Mesothelial cell of epicardium (in vitro differentiated cells): ENCODE measurements around the gene CLTC. TPM values are rescaled to one million over a fixed set of nuclear protein-coding genes. Genes with fewer than 3 reads are reported as not detected.

Experiments
- DNase-seq, 2 experiments: peaks; one replicate each; pipeline ENCODE4 v3.0.0; 2021; ENCODE audit warnings: low spot score in 2 of 2; ENCODE audit not compliant: unreplicated experiment in 2 of 2
- H3K27ac Mint-ChIP-seq: 2 replicates; pipeline ENCODE4 v1.8.0; 2021; ENCODE audit warnings: mixed read lengths
- H3K27me3 Mint-ChIP-seq: 2 replicates; pipeline ENCODE4 v1.8.0; 2021; ENCODE audit warnings: low read depth, mixed read lengths
- H3K36me3 Mint-ChIP-seq: 2 replicates; pipeline ENCODE4 v1.8.0; 2021; ENCODE audit warnings: mixed read lengths
- H3K4me1 Mint-ChIP-seq: 2 replicates; pipeline ENCODE4 v1.8.0; 2021; ENCODE audit warnings: mixed read lengths
- H3K4me3 Mint-ChIP-seq: 2 replicates; pipeline ENCODE4 v1.8.0; 2021; ENCODE audit warnings: mild to moderate bottlenecking, moderate library complexity, mixed read lengths
- H3K9me3 Mint-ChIP-seq: 2 replicates; pipeline ENCODE4 v1.8.0; 2021; ENCODE audit warnings: mixed read lengths
- total RNA-seq: library from RNA; stranded (reverse); gene quantifications from 3 replicates; pipeline ENCODE4 v1.2.1, GENCODE V29; 2021
- TF ChIP-seq, protein P1 (sequence below): fragments of 200-600 bp; sonication (generic); IDR thresholded peaks from one replicate; pipeline ENCODE4 v1.5.0; 2021; ENCODE audit warnings: antibody characterized with exemption; ENCODE audit not compliant: unreplicated experiment

CLTC gene
- total RNA-seq, 1 donor from 2014 or later, result 201 TPM

DNA sequence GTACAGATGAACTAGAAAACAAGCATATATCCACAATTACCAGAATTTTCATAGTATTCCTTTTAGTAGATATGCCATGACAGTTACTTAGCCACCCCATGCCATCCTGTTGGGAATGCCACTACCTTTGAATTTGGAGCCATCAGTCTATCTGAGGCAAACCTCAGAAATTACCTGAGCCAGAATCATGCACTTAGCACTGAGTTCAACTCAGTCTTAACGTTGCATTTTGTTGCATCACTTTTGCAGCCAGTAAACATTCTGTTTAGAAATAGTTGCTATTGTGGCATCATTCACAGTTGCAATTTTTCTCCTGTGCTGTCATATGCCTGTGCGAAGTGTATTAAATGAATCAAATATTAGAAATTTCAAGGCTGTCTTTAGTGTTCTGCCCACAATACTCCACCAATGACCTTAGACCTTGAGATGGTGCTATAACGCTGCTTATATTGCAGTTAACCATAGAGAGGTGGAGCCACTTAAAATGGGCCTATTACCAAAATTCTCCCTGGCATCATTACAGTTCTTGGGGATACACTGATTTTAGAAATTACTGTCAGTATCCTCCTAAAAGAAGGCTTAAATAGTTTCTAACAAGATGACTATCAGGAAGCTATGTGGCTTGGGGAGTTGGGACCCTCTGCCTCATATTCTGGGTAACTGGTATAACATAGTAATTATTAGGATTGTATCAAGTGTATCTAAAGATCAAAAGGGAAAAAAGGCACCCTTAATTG lies 76.4 kb downstream of the CLTC start:
- TF ChIP-seq, protein P1, sequence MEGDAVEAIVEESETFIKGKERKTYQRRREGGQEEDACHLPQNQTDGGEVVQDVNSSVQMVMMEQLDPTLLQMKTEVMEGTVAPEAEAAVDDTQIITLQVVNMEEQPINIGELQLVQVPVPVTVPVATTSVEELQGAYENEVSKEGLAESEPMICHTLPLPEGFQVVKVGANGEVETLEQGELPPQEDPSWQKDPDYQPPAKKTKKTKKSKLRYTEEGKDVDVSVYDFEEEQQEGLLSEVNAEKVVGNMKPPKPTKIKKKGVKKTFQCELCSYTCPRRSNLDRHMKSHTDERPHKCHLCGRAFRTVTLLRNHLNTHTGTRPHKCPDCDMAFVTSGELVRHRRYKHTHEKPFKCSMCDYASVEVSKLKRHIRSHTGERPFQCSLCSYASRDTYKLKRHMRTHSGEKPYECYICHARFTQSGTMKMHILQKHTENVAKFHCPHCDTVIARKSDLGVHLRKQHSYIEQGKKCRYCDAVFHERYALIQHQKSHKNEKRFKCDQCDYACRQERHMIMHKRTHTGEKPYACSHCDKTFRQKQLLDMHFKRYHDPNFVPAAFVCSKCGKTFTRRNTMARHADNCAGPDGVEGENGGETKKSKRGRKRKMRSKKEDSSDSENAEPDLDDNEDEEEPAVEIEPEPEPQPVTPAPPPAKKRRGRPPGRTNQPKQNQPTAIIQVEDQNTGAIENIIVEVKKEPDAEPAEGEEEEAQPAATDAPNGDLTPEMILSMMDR, result no peak
- no peaks in the 10 kb centered on the region for H3K9me3 Mint-ChIP-seq
- peaks cover 18% of the 10 kb centered on the region for H3K36me3 Mint-ChIP-seq
- H3K27me3 Mint-ChIP-seq, result no peaks in the 10 kb centered on the region
- H3K4me3 Mint-ChIP-seq, result no peak overlapping the region
- H3K4me1 Mint-ChIP-seq, result no peaks in the 10 kb centered on the region
- no peak for DNase-seq
- H3K27ac Mint-ChIP-seq, result no peak overlapping the region

DNA sequence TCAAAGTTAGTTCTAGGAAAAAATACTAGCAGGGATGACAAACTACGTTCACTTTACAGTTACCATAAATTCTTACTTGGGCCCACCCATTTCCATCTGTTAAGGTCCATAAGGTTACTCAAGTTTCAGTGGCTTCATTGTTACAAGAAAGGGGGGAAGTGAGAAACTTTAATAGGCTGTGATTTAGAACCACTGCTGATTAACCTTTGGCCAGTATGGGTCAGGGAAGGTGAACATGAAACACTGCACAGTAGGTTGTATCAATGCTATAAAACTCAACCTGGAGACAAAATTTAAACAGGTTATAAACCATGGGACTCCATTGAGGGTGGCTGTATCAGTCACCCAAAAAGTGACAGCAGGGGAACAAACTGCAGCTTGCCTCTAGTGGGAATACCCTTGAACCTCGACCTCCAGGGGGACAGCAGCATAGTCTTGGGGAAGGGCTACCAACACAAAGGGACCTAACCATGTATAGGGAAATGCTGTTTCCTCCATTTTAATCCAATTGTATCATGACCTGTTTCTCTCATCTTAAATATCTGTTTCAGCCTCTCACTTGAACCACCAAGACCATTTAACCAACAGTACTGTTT lies 77.1 kb downstream of the CLTC start:
- no peaks in the 10 kb centered on the region for H3K27me3 Mint-ChIP-seq
- DNase-seq, result no peak
- TF ChIP-seq, protein P1, result no peak
- H3K36me3 Mint-ChIP-seq, result peaks cover 16% of the 10 kb centered on the region
- no peak overlapping the region for H3K4me3 Mint-ChIP-seq
- H3K27ac Mint-ChIP-seq, result no peak overlapping the region
- H3K4me1 Mint-ChIP-seq, result no peaks in the 10 kb centered on the region
- H3K9me3 Mint-ChIP-seq, result no peaks in the 10 kb centered on the region

DNA sequence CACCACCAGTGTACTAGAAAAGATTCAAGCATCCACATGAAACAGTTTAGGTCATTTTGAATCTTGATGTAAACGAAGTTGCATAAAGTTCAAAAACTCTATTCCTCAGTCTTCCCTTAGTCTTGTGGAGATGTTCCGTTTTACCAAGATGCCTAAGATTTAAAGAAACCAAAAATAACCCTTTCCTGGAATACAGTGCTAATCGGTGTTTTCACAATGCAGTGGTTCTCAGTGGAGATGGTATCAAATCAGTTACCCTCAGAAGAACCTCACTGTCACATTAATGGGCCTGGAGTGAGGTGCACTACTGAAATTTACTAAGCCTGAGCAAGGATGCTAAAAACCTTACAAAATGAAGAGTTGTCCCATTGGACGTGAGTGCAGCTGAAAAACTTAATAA lies 78.4 kb downstream of the CLTC start:
- H3K4me1 Mint-ChIP-seq, result no peaks in the 10 kb centered on the region
- H3K9me3 Mint-ChIP-seq, result no peaks in the 10 kb centered on the region
- no peak overlapping the region for H3K27ac Mint-ChIP-seq
- no peak overlapping the region for H3K4me3 Mint-ChIP-seq
- no peaks in the 10 kb centered on the region for H3K27me3 Mint-ChIP-seq
- DNase-seq, result no peak
- peaks cover 18% of the 10 kb centered on the region for H3K36me3 Mint-ChIP-seq
- TF ChIP-seq, protein P1, result no peak

DNA sequence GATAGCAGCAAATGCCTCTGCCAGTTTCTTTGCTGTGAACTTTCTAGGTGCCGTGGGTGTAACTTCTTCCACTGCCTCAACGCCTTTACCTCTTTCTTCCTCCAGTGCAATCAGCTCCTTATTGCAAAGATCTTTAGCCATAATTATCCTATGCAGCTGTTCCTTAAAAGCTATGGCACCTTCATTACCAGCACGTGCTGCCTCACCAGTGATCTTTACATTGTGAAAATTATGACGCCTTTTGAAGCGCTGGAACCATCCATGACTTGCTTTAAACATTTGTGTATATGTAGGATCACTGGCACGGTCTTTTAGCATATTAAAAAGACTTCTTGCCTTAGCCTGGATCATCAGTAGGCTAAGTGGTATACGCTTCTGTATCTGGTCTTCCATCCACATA lies 79.5 kb downstream of the CLTC start:
- TF ChIP-seq, protein P1, result no peak
- H3K27ac Mint-ChIP-seq, result no peak overlapping the region
- no peak overlapping the region for H3K4me3 Mint-ChIP-seq
- H3K27me3 Mint-ChIP-seq, result no peaks in the 10 kb centered on the region
- peaks cover 21% of the 10 kb centered on the region for H3K36me3 Mint-ChIP-seq
- no peak for DNase-seq
- no peaks in the 10 kb centered on the region for H3K4me1 Mint-ChIP-seq
- no peaks in the 10 kb centered on the region for H3K9me3 Mint-ChIP-seq

DNA sequence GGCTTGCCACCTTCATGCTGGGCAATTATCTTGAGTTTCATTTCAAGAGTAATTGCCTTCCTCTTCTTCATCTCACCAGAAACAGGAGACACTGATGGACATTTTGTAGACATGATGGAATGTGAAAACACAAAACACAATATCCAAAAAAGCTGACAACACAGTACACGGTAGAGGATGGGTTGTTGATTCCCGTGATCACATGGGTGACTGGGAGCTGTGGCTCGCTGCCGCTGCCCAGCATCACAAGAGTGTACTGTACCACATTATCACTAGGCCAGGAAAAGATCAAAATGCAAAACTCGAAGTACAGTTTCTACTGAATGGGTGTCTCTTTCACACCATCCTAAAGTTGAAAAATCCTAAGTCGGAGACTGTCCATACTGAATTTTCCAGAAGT lies 80.1 kb downstream of the CLTC start:
- Mint-ChIP-seq H3K4me1 (no peaks in the 10 kb centered on the region), H3K27me3 (no peaks in the 10 kb centered on the region), H3K4me3 (no peak overlapping the region), H3K9me3 (no peaks in the 10 kb centered on the region), H3K27ac (no peak overlapping the region), H3K36me3 (peaks cover 24% of the 10 kb centered on the region)
- no peak for DNase-seq
- TF ChIP-seq, protein P1, result no peak
